HEK293 (cell line): ENCODE measurements around the gene PIK3C2G.

Experiments
- CTCF ChIA-PET: fragments of 350-600 bp; formaldehyde crosslinking; extraction: SDS; loops from one replicate; lab custom pipeline; 2021; ENCODE audit warnings: antibody characterized with exemption; lab: Yijun Ruan, JAX
- POLR2A ChIA-PET: fragments of 300-600 bp; formaldehyde crosslinking; extraction: SDS; loops from one replicate; lab custom pipeline; 2020; ENCODE audit warnings: antibody characterized with exemption, inconsistent platforms; lab: Yijun Ruan, JAX
- H3K27ac ChIP-seq: fragments of 200-500 bp; sonication (Bioruptor generic); 2 replicates; pipeline ENCODE4 v1.5.1; 2014; ENCODE audit warnings: low read depth, low read length, control low read depth, inconsistent platforms; ENCODE audit errors: extremely low read depth
- H3K36me3 ChIP-seq, 2 experiments: fragments of 200-500 bp in 1 of 2; sonication (Bioruptor generic) in 1 of 2; 1 replicate in 1 of 2; 2 replicates in 1 of 2; pipeline ENCODE4 v1.5.1; 2014 to 2017; ENCODE audit warnings: inconsistent platforms in 2 of 2, low read length in 2 of 2; ENCODE audit not compliant: control insufficient read depth in 2 of 2, insufficient read depth in 1 of 2
- H3K4me1 ChIP-seq: fragments of 200-500 bp; sonication (Bioruptor generic); 2 replicates; pipeline ENCODE4 v1.5.1; 2014; ENCODE audit warnings: mild to moderate bottlenecking, low read length, inconsistent platforms; ENCODE audit not compliant: control insufficient read depth, insufficient read depth
- H3K4me3 ChIP-seq: 2 replicates; pipeline ENCODE4 v1.5.1; 2011; ENCODE audit warnings: low read depth, mild to moderate bottlenecking, control low read depth, low read length, moderate library complexity
- H3K9me3 ChIP-seq: fragments of 200-500 bp; sonication (Bioruptor generic); 2 replicates; pipeline ENCODE4 v1.5.1; 2014; ENCODE audit warnings: low read depth, low read length, inconsistent platforms; ENCODE audit not compliant: control insufficient read depth, insufficient read depth
- MEIS1 ChIP-seq: sonication (generic); formaldehyde crosslinking; IDR thresholded peaks from 2 replicates; pipeline ENCODE4 v1.8.1; 2022; ENCODE audit warnings: missing genetic modification reagents, mild to moderate bottlenecking, borderline replicate concordance
- TCF7L2 ChIP-seq: IDR thresholded peaks from 2 replicates; pipeline ENCODE4 v1.6.1; 2011; ENCODE audit warnings: low read depth, mild to moderate bottlenecking, inconsistent platforms, low read length, moderate library complexity, borderline replicate concordance

The PIK3C2G gene

GRCh38 chr12:18696971-18697602 lies 435.8 kb downstream of the PIK3C2G start:
- H3K27ac ChIP-seq: no peak overlapping the region
- ChIA-PET CTCF (no interaction called here), POLR2A (no interaction called here)
- H3K4me3 ChIP-seq: no peak overlapping the region
- no peaks in the 10 kb centered on the region for H3K36me3 ChIP-seq
- no peaks in the 10 kb centered on the region for H3K4me1 ChIP-seq
- TF ChIP-seq TCF7L2: peak; percentile 18; the same call in 1 of the 2 replicates
- no peak for TF ChIP-seq MEIS1
- no peaks in the 10 kb centered on the region for H3K9me3 ChIP-seq
